ENCODE results near the gene KIAA1671. TPM values are rescaled to one million over a fixed set of nuclear protein-coding genes. Genes with fewer than 3 reads are reported as not detected.
"Not testable (repeated sequence)": the region's sequence is repeated elsewhere in the genome, so short reads cannot be mapped to it uniquely, and the experiment has no call there.

Gene KIAA1671
- total and polyA plus RNA-seq, 10 donors, result 0.72 to 11.9 (median 8.2) TPM

DNA sequence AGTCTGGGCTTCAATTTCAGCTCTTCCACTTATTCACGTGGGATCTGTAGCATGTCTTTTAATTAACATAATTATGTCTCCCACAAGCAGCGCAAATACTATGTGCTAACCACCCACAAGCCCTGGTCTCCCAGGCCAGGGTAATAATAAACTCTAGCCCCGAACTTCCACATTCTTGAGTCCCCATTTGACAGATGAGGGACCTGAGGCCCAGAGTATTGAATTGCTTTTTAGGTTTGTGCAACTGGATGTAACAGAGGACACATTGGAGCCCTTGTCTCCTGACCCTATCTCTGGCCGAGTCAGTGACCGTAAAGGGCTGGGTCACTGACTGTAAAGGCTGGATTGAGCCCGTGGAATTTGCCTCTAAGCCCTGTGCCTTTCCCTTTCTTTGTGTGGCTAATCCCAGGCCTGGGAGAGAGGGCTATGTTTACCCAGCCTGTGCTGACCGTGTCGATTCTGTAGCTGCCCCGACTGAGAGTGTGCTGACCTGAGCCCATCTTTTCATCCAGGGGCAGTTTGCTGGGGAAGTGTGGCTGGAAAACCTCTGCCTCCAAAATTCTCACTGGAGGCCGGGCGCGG is 270.8 kb downstream of the KIAA1671 start:
- no peaks in the 10 kb centered on the region for H3K9me3 ChIP-seq
- H3K4me3 ChIP-seq, result no peak overlapping the region
- no peak overlapping the region for H3K27ac ChIP-seq
- 83 to 88% (median 85%) methylated on average over 12 of the region's 12 CpGs for WGBS, 5 donors
- intact Hi-C loops (cut with DNase I; ENCODE audit: low total_unique reads), result no loop called here
- H3K36me3 ChIP-seq, result no peaks in the 10 kb centered on the region
- TF ChIP-seq CTCF (IDR thresholded peaks at IDR 0.05 in 8 of 11, conservative IDR thresholded peaks at IDR 0.05 in 3 of 11) (no peak), POLR2AphosphoS5 (IDR thresholded peaks at IDR 0.05) (no peak), POLR2A (IDR thresholded peaks at IDR 0.05) (no peak)
- DNase-seq, result no peak
- H3K27me3 ChIP-seq (replicated peaks in 1 of 7), result peaks cover 0 to 48% (median 0%) of the 10 kb centered on the region in 7 donors
- H3K4me1 ChIP-seq, result no peaks in the 10 kb centered on the region

- DNase-seq, result no peak
- WGBS, 5 donors, result 82 to 96% (median 86%) methylated on average over 13 of the region's 13 CpGs
- TF ChIP-seq POLR2A (IDR thresholded peaks at IDR 0.05) (no peak), CTCF (IDR thresholded peaks at IDR 0.05 in 8 of 11, conservative IDR thresholded peaks at IDR 0.05 in 3 of 11) (no peak), POLR2AphosphoS5 (IDR thresholded peaks at IDR 0.05) (no peak)
Observed at GRCh38 chr22:25228822-25229221, 276.3 kb downstream of the KIAA1671 start.

DNA sequence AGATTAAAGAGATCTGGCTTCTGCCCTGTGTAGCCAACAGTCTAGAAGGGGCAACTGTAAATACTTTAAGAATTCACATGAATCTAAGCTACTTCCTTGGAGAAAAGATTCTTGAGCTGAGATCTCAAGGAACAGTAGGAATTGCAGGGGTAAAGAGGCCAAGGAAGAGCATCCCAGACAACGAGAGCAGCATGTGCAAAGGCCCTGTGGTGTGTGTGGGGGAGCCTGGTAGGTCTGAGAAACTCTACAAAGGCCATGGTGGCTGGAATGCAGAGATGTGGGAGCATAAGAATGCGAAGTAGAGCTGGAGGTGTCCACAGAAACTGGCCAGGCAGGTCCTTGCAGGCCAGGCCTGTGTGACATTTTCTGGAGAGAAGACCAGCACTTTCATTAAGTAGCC is 278.2 kb downstream of the KIAA1671 start:
- H3K4me1 ChIP-seq; H3K4me3 ChIP-seq; H3K27ac ChIP-seq; H3K9me3 ChIP-seq; intact Hi-C loops (cut with DNase I; ENCODE audit: low total_unique reads); DNase-seq; H3K36me3 ChIP-seq: not testable (repeated sequence)
- WGBS, 5 donors, result 63 to 93% (median 69%) methylated on average over 2 of the region's 2 CpGs
- H3K27me3 ChIP-seq (replicated peaks in 1 of 7), result peaks cover 0 to 38% (median under 1%) of the 10 kb centered on the region in 7 donors

More at GRCh38 chr22:25228822-25229221, 276.3 kb downstream of the KIAA1671 start:
- intact Hi-C loops (cut with DNase I; ENCODE audit: low total_unique reads), result no loop called here
- Histone ChIP-seq H3K36me3 (no peaks in the 10 kb centered on the region), H3K27ac (no peak overlapping the region), H3K4me1 (no peaks in the 10 kb centered on the region), H3K4me3 (no peak overlapping the region), H3K27me3 (replicated peaks in 1 of 7) (peaks cover 0 to 25% (median 0%) of the 10 kb centered on the region in 7 donors), H3K9me3 (no peaks in the 10 kb centered on the region)

DNA sequence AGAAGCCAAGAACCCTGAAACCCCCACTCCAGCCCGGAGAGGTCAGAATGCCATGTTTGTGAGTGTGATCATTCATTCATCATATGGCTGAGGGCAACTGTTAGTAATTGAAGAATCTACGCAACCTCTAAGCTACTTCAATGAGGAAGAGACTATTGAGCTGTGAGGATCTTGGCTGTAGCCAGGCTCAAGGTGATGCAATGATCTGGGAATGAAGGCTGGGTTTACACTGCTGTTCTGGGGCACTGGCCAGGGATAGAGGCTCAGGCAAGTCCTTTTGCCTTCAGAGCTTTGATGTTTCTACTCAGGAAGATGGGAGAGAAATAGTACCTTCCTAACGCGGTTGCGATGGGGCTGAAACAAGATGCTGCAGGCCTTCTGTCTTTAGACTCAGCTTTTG is 279.8 kb downstream of the KIAA1671 start:
- Histone ChIP-seq H3K27ac (no peak overlapping the region), H3K36me3 (no peaks in the 10 kb centered on the region), H3K4me3 (no peak overlapping the region), H3K4me1 (peaks cover 0 to 12% (median 5%) of the 10 kb centered on the region in 6 donors), H3K9me3 (no peaks in the 10 kb centered on the region), H3K27me3 (replicated peaks in 1 of 7) (peaks cover 0 to 54% (median 7%) of the 10 kb centered on the region in 7 donors)
- 64 to 93% (median 81%) methylated on average over 5 of the region's 5 CpGs for WGBS, 5 donors
- DNase-seq, result no peak
- TF ChIP-seq CTCF (IDR thresholded peaks at IDR 0.05 in 8 of 11, conservative IDR thresholded peaks at IDR 0.05 in 3 of 11) (no peak), POLR2A (IDR thresholded peaks at IDR 0.05) (no peak), POLR2AphosphoS5 (IDR thresholded peaks at IDR 0.05) (no peak)
- intact Hi-C loops (cut with DNase I; ENCODE audit: low total_unique reads), result no loop called here

DNA sequence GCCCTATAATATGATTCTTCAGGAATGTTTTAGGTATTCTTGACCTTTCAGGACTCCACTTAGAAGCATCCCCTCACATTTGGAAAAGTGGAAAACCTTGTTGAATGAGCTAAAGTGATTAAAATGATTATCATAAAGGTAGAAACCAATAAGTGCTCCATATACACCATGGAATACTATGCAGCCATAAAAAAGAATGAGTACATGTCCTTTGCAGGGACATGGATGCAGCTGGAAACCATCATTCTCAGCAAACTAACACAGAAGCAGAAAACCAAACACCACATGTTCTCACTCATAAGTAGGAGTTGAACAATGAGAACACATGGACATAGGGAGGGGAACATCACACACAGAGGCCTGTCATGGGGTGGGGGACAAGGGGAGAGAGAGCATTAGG is 281.2 kb downstream of the KIAA1671 start:
- H3K27ac ChIP-seq; H3K4me3 ChIP-seq; H3K36me3 ChIP-seq; intact Hi-C loops (cut with DNase I; ENCODE audit: low total_unique reads); DNase-seq; H3K9me3 ChIP-seq: not testable (repeated sequence)
- Histone ChIP-seq H3K4me1 (peaks cover 0 to 12% (median 5%) of the 10 kb centered on the region in 6 donors), H3K27me3 (replicated peaks in 1 of 7) (peaks cover 0 to 59% (median 7%) of the 10 kb centered on the region in 7 donors)

Measured in spleen (tissue), 11 donors.